ENCODE data around the gene SPOCK3. TPM values are rescaled to one million over a fixed set of nuclear protein-coding genes. Genes with fewer than 3 reads are reported as not detected.

The SPOCK3 gene
- total and polyA plus RNA-seq, 11 donors = 0.06 to 3.0 (median 1.1) TPM; not detected in 1

DNA sequence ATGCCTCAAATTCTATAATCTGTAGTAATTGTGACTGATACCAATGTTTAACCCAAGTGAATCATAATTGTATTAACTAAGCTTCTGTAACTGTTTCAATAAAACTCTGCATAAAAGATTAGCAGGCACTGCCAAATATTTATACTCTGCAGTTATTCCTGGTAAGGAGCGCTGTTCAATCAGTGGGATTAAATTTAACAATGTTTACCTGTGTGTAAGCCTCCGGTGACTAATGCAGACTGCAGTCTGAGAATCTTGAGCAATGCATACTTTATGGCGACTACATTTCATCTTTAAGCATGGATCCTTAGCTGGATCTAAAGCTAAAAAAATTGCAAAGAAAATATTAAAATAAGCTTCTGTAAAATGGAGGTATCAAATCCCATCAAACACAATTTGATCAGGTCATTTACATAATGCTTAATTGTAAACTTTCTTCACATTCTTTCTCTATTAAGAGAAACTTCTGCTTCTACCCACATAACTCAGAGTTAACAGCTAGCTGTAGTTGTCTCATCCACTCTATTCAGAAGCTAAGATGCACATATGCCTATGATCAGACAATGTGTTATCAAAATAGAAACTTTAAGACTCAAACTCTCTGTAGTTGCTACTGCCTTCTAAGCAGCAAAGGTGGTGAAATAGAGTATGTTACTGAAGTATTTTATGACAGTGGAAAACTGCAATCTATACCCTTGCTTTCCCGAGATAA lies 234.0 kb downstream of the SPOCK3 start:
- no peak overlapping the region for H3K27ac ChIP-seq
- no peaks in the 10 kb centered on the region for H3K36me3 ChIP-seq
- TF ChIP-seq, protein P1, sequence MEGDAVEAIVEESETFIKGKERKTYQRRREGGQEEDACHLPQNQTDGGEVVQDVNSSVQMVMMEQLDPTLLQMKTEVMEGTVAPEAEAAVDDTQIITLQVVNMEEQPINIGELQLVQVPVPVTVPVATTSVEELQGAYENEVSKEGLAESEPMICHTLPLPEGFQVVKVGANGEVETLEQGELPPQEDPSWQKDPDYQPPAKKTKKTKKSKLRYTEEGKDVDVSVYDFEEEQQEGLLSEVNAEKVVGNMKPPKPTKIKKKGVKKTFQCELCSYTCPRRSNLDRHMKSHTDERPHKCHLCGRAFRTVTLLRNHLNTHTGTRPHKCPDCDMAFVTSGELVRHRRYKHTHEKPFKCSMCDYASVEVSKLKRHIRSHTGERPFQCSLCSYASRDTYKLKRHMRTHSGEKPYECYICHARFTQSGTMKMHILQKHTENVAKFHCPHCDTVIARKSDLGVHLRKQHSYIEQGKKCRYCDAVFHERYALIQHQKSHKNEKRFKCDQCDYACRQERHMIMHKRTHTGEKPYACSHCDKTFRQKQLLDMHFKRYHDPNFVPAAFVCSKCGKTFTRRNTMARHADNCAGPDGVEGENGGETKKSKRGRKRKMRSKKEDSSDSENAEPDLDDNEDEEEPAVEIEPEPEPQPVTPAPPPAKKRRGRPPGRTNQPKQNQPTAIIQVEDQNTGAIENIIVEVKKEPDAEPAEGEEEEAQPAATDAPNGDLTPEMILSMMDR (IDR thresholded peaks at IDR 0.05) = no peak
- H3K9me3 ChIP-seq = no peaks in the 10 kb centered on the region
- H3K4me1 ChIP-seq = no peaks in the 10 kb centered on the region
- WGBS, 4 donors = 83 to 87% (median 84%) methylated on average over 4 of the region's 4 CpGs
- H3K27me3 ChIP-seq = no peaks in the 10 kb centered on the region
- DNase-seq (no peak), ATAC-seq (no peak)
- H3K4me3 ChIP-seq = no peak overlapping the region
- intact Hi-C loops (cut with DNase I) = no loop called here

DNA sequence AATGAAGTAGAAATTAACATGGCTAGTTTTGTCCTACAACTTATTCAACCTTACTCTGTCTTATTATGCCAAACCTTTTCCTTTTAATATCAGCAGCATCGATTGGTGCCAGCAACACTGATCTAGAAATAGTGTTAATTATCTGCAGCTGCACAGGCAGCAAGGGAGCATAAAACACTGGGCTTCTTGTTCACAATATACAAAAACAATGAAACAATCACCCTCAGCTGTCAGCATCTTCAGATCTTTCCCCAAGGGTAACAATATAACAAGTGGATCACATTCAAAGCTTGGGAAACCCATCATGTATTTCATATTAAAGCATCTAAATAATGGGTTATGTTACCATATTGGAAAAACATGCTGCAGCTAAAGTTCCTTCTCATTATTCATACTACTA lies 238.1 kb downstream of the SPOCK3 start:
- Histone ChIP-seq H3K9me3 (no peaks in the 10 kb centered on the region), H3K4me3 (no peak overlapping the region), H3K36me3 (no peaks in the 10 kb centered on the region), H3K27me3 (no peaks in the 10 kb centered on the region), H3K27ac (no peak overlapping the region), H3K4me1 (no peaks in the 10 kb centered on the region)
- intact Hi-C loops (cut with DNase I) = no loop called here
- 47 to 64% (median 50%) methylated on average over 1 of the region's 1 CpG for WGBS, 4 donors
- DNase-seq (no peak), ATAC-seq (no peak)
- TF ChIP-seq, protein P1 (IDR thresholded peaks at IDR 0.05) = no peak
- no peak for TF ChIP-seq POLR2A (IDR thresholded peaks at IDR 0.05)

DNA sequence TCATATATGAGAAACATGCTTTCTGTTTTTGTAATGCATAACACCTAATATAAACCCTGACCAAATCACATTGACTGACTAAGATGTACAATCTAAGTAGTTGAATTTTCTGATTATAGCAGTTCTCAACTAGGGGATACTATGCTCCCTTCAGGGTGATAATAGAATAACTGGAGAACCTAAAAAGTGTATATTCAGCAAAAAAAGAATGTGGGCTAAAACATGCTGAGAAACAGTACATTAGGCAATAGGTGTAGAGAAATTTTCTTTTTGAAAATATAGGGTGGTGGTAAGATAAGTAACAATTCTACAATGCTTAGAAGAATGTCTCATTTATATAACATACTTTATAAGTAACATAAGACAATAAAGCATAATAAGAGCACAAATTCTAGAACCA lies 239.6 kb downstream of the SPOCK3 start:
- TF ChIP-seq, protein P1 (IDR thresholded peaks at IDR 0.05) = no peak
- TF ChIP-seq POLR2A (IDR thresholded peaks at IDR 0.05) = no peak
- intact Hi-C loops (cut with DNase I) = no loop called here
- no peaks in the 10 kb centered on the region for H3K36me3 ChIP-seq
- ATAC-seq (no peak), DNase-seq (no peak)
- H3K27me3 ChIP-seq = no peaks in the 10 kb centered on the region
- no peaks in the 10 kb centered on the region for H3K9me3 ChIP-seq
- H3K4me3 ChIP-seq = no peak overlapping the region
- no peaks in the 10 kb centered on the region for H3K4me1 ChIP-seq
- no peak overlapping the region for H3K27ac ChIP-seq

GRCh38 chr4:166991006-166991561 lies 243.2 kb downstream of the SPOCK3 start:
- ATAC-seq = no peak
- intact Hi-C loops (cut with DNase I) = no loop called here
- no peaks in the 10 kb centered on the region for H3K36me3 ChIP-seq
- H3K4me3 ChIP-seq = no peak overlapping the region
- H3K27ac ChIP-seq = no peak overlapping the region
- no peaks in the 10 kb centered on the region for H3K9me3 ChIP-seq
- TF ChIP-seq, protein P1 (IDR thresholded peaks at IDR 0.05) = no peak
- no peak for TF ChIP-seq POLR2A (IDR thresholded peaks at IDR 0.05)
- H3K27me3 ChIP-seq = no peaks in the 10 kb centered on the region
- H3K4me1 ChIP-seq = no peaks in the 10 kb centered on the region
- DNase-seq = no peak
- WGBS, 4 donors = 85 to 97% (median 92%) methylated on average over 3 of the region's 3 CpGs
